ENCODE results near the gene TMEM178A. TPM values are rescaled to one million over a fixed set of nuclear protein-coding genes. Genes with fewer than 3 reads are reported as not detected.

The TMEM178A gene
- total and polyA plus RNA-seq, 2 donors (not counting 1 experiment from before 2014, with no cell fraction given): 0.69 to 0.99 TPM

DNA sequence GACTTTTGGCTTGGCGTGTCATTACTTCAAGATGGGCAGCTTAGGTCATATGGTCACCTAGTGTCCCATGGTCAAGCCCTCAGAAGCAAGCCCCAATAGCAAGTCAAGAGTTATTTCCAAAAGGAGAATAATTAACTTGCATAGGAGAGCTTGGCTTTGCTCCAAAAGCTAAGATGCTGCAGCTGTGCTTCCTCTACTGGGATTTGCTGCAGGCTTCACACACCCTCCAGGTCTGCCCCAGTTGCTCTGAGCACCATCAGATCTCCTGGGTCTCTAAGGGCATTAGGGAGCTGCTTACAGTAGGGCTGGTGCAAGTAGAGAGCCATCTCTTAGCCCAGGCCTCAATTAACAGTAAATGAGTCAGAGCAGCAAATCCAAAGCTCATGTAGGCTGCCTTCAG is 66.8 kb downstream of the TMEM178A start:
- DNase-seq: no peak
- Histone ChIP-seq H3K27ac (ENCODE audit: low read length in 2 of 2) (no peak overlapping the region), H3K4me1 (ENCODE audit: control insufficient read depth in 2 of 2, insufficient read depth in 2 of 2, low read length in 2 of 2) (peaks cover 0 to 14% of the 10 kb centered on the region in 2 donors), H2AFZ (ENCODE audit: insufficient read depth, low read depth, low read length, poor library complexity, severe bottlenecking) (no peak overlapping the region), H3K36me3 (replicated peaks in 1 of 2; ENCODE audit: control extremely low read depth in 1 of 2, control insufficient read depth in 1 of 2, extremely low read depth in 1 of 2, insufficient read depth in 2 of 2, low read length in 1 of 2) (peaks cover 0 to 23% of the 10 kb centered on the region in 2 experiments), H3K79me2 (ENCODE audit: control insufficient read depth, insufficient read depth, low read length) (no peaks in the 10 kb centered on the region), H3K9ac (ENCODE audit: low read length) (no peak overlapping the region), H3K27me3 (replicated peaks in 1 of 4; ENCODE audit: control extremely low read depth in 1 of 4, control insufficient read depth in 3 of 4, insufficient read depth in 4 of 4, low read length in 3 of 4) (no peaks in the 10 kb centered on the region), H3K4me3 (ENCODE audit: control extremely low read depth in 1 of 5, extremely low read depth in 1 of 5, insufficient read depth in 1 of 5, low read depth in 2 of 5, low read length in 4 of 5) (no peak overlapping the region), H3K4me2 (replicated peaks; ENCODE audit: low read depth, low read length, poor library complexity, severe bottlenecking) (no peak overlapping the region), H3K9me3 (ENCODE audit: control extremely low read depth in 1 of 3, control insufficient read depth in 2 of 3, insufficient read depth in 1 of 3, low read length in 2 of 3) (no peaks in the 10 kb centered on the region), H4K20me1 (ENCODE audit: control insufficient read depth, insufficient read depth, low read length, poor library complexity, severe bottlenecking) (no peaks in the 10 kb centered on the region)
- peaks cover 9% of the 10 kb centered on the region for H3K4me1 Mint-ChIP-seq
- no peak for ATAC-seq (ENCODE audit: low read depth)
- POLR2A ChIA-PET: interaction anchor here (0.6 kb wide), 1 partner anchor 283 kb away, joined by 4 read pairs; no protein-coding TSS in a partner anchor
- 80% methylated on average over 1 of the region's 1 CpG for WGBS (ENCODE audit: insufficient coverage)
- H3K27ac Mint-ChIP-seq: no peak overlapping the region
- intact Hi-C loops (cut with micrococcal nuclease): no loop called here
- H3K27me3 Mint-ChIP-seq: no peaks in the 10 kb centered on the region
- H3K9me3 Mint-ChIP-seq (ENCODE audit: insufficient read depth): no peaks in the 10 kb centered on the region
- CTCF ChIA-PET: interaction anchor here (0.7 to 8.7 kb wide), 5 partner anchors 28 to 785 kb away, joined by 3 to 162 read pairs (median 5); partner anchors contain the start of gene SOS1
- H3K4me3 Mint-ChIP-seq: no peak overlapping the region
- TF ChIP-seq CTCF (IDR thresholded peaks at IDR 0.05) (no peak), EZH2 (IDR thresholded peaks at IDR 0.05; ENCODE audit: borderline replicate concordance, insufficient read depth, low read depth, low read length, poor library complexity, severe bottlenecking) (no peak)

- POLR2A ChIA-PET: interaction anchor here (0.6 kb wide), 1 partner anchor 284 kb away, joined by 4 read pairs; no protein-coding TSS in a partner anchor
- H3K36me3 ChIP-seq (replicated peaks in 1 of 2; ENCODE audit: control extremely low read depth in 1 of 2, control insufficient read depth in 1 of 2, extremely low read depth in 1 of 2, insufficient read depth in 2 of 2, low read length in 1 of 2): peaks cover 0 to 24% of the 10 kb centered on the region in 2 experiments
Observed at GRCh38 chr2:39733070-39733674, 67.5 kb downstream of the TMEM178A start.

More at GRCh38 chr2:39733070-39733674, 67.5 kb downstream of the TMEM178A start:
- H3K4me3 ChIP-seq (ENCODE audit: control extremely low read depth in 1 of 5, extremely low read depth in 1 of 5, insufficient read depth in 1 of 5, low read depth in 2 of 5, low read length in 4 of 5): no peak overlapping the region
- ATAC-seq (ENCODE audit: low read depth) (no peak), DNase-seq (no peak)
- no peaks in the 10 kb centered on the region for H4K20me1 ChIP-seq (ENCODE audit: control insufficient read depth, insufficient read depth, low read length, poor library complexity, severe bottlenecking)
- H3K4me1 Mint-ChIP-seq: peaks cover 7% of the 10 kb centered on the region
- no peak overlapping the region for H2AFZ ChIP-seq (ENCODE audit: insufficient read depth, low read depth, low read length, poor library complexity, severe bottlenecking)
- no peaks in the 10 kb centered on the region for H3K9me3 ChIP-seq (ENCODE audit: control extremely low read depth in 1 of 3, control insufficient read depth in 2 of 3, insufficient read depth in 1 of 3, low read length in 2 of 3)
- no peak overlapping the region for H3K27ac Mint-ChIP-seq
- no peak overlapping the region for H3K27ac ChIP-seq (ENCODE audit: low read length in 2 of 2)
- peaks cover 0 to 11% of the 10 kb centered on the region in 2 donors for H3K4me1 ChIP-seq (ENCODE audit: control insufficient read depth in 2 of 2, insufficient read depth in 2 of 2, low read length in 2 of 2)
- CTCF ChIA-PET: interaction anchor here (0.7 to 8.7 kb wide), 3 partner anchors 27 to 613 kb away, joined by 3 to 162 read pairs (median 3); partner anchors contain the start of gene SOS1
- intact Hi-C loops (cut with micrococcal nuclease): no loop called here
- no peak overlapping the region for H3K9ac ChIP-seq (ENCODE audit: low read length)
- H3K27me3 Mint-ChIP-seq: no peaks in the 10 kb centered on the region
- no peaks in the 10 kb centered on the region for H3K9me3 Mint-ChIP-seq (ENCODE audit: insufficient read depth)
- TF ChIP-seq CTCF (IDR thresholded peaks at IDR 0.05) (no peak), EZH2 (IDR thresholded peaks at IDR 0.05; ENCODE audit: borderline replicate concordance, insufficient read depth, low read depth, low read length, poor library complexity, severe bottlenecking) (no peak)
- H3K27me3 ChIP-seq (replicated peaks in 1 of 4; ENCODE audit: control extremely low read depth in 1 of 4, control insufficient read depth in 3 of 4, insufficient read depth in 4 of 4, low read length in 3 of 4): no peaks in the 10 kb centered on the region
- H3K79me2 ChIP-seq (ENCODE audit: control insufficient read depth, insufficient read depth, low read length): no peaks in the 10 kb centered on the region
- WGBS (ENCODE audit: insufficient coverage): 100% methylated on average over 6 of the region's 10 CpGs
- no peak overlapping the region for H3K4me3 Mint-ChIP-seq
- no peak overlapping the region for H3K4me2 ChIP-seq (replicated peaks; ENCODE audit: low read depth, low read length, poor library complexity, severe bottlenecking)

Measured in B cell (primary cell).